Coronary artery (tissue), 2 donors: Measurements from ENCODE around the gene UBE2H.
A peak's percentile ranks its signal among the peaks of the same experiment; 100 is the strongest.

ENCODE experiments used
- DNase-seq: peaks from one replicate; pipeline ENCODE4 v3.0.0-alpha.2; 2017; ENCODE audit warnings: low spot score
- H3K27ac ChIP-seq, 2 donors: fragments of 200-600 bp; sonication (generic); one replicate each; pipeline ENCODE4 v1.5.1; 2016 to 2019
- H3K4me3 ChIP-seq: fragments of 200-600 bp; sonication (generic); 2 replicates; pipeline ENCODE4 v1.5.1; 2016; ENCODE audit warnings: mild to moderate bottlenecking, moderate library complexity
- TF ChIP-seq, protein P1 (sequence below): fragments of 200-600 bp; sonication (generic); IDR thresholded peaks from one replicate; pipeline ENCODE4 v1.5.1; 2019; ENCODE audit warnings: antibody characterized with exemption

Gene UBE2H

DNA sequence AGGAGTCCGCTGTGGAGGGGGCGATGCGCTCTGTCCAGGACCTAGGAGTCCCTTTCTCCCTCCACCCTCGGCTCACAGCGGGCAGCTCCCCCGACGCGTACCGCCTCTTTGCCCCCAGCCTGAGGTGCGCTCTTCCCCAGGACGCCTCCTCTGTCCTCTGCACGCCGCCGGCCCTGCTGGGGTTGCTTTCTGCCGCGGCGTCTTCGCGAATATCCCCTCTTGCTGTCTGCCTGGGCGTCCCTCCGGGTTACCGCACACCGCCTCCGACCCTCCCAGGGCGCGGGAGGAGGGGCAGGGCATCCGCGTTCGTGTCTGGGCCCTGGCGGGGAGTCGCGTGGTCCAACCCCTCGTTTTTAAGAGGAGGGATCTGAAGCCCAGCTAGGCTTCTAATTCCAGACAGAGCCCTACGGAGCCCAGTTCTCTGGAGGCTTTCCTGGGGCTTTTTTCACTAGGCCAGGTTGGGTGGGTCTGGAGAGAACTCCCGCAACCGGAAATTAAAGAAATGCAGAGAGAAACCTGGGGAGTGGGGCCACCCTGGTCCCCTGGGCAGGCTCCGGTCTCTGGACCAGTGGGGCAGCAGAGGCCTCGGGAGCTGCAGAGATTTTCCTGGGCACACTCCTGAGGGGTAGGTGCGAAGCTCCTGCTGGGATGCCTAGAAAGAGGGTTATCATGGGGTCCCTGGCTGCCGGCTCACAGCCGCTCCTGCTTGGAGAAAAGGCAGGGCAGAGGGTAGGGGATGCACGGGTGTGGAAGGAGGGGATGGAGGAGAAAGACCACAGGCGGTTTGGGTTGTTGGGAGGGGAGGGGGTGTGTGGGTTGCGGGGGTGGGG lies 166.9 kb downstream of the UBE2H start:
- no peak for DNase-seq
- no peak overlapping the region for H3K27ac ChIP-seq
- H3K4me3 ChIP-seq, result peak overlapping the region; percentile 55
- TF ChIP-seq, protein P1, sequence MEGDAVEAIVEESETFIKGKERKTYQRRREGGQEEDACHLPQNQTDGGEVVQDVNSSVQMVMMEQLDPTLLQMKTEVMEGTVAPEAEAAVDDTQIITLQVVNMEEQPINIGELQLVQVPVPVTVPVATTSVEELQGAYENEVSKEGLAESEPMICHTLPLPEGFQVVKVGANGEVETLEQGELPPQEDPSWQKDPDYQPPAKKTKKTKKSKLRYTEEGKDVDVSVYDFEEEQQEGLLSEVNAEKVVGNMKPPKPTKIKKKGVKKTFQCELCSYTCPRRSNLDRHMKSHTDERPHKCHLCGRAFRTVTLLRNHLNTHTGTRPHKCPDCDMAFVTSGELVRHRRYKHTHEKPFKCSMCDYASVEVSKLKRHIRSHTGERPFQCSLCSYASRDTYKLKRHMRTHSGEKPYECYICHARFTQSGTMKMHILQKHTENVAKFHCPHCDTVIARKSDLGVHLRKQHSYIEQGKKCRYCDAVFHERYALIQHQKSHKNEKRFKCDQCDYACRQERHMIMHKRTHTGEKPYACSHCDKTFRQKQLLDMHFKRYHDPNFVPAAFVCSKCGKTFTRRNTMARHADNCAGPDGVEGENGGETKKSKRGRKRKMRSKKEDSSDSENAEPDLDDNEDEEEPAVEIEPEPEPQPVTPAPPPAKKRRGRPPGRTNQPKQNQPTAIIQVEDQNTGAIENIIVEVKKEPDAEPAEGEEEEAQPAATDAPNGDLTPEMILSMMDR, result no peak

DNA sequence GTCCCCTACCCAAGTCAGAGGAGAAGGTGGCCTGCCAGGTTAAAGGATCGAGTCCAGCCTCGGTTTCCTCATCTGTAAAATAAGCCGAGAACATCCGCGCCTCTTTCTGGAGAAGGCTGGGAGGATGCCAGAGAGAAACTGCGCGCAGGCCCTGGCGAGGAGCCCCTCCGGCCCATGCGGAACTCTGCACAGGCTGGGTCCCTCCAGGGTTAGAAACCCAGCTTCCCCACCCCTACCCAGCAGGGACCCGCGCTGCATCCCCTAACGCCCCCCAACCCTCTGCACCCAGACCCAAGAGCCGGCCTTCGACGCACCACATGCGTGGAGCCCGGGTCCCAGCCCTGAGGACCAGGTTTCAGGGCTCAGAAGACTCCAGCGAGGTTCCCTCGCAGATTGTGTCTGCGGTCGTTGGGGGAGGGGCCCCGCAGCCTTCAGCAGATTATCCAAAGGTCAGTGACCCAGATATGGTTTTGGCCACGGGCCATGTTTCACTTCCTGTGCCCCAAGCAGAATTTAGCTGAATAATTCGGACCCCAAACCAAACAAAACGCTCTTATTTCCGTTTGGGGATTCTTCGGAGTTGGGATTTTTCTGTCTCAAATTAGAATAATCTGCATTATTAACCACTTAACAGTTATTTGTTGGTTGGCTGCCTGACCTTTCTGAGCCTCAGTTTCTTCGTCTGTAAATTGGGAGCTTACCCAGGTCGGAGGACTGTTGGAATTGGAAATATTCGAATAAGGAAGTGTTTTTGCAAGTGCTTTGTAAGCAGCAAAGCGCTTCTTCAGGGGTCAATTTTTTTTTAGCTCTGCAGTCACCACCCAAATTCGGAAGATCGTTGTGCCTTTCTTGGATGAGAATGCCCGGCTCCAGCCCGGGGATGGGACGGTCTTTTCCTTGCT lies 167.7 kb downstream of the UBE2H start:
- DNase-seq, result no peak
- TF ChIP-seq, protein P1, result no peak
- Histone ChIP-seq H3K4me3 (peak overlapping the region; percentile 55), H3K27ac (no peak overlapping the region)

DNA sequence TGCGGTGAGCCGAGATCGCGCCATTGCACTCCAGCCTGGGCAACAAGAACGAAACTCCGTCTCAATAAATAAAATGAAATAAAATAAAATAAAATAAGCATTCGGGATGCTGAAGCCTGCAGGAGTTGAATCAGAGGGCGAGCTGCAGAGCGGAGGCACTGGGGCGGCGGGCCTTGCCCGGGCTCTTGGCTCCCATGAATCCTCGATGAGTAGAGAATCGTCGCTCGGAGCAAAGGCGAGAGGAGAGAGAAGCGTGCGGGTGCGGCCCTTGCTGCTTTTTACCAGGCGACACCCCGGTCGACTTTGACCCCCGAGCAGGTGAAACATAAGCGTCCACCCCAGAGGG lies 168.3 kb downstream of the UBE2H start:
- TF ChIP-seq, protein P1, result no peak
- H3K27ac ChIP-seq, result no peak overlapping the region
- H3K4me3 ChIP-seq, result peak overlapping the region; percentile 55
- no peak for DNase-seq

DNA sequence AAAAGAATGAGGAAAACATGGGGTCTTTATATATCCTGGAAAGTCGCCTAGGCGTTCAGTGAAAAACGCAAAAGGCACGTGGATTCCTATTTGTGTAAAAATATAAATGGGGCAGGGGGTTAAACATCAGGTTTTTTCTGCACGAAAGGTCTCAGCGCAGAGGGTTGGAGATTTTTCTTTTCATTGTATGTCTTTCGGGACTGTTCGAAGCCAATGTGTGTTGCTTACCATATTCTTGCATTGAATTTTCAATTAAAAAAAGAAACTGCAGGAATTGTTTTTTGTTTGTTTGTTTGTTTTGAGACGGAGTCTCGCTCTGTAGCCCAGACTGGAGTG lies 169.2 kb downstream of the UBE2H start:
- no peak for DNase-seq
- H3K4me3 ChIP-seq, result no peak overlapping the region
- H3K27ac ChIP-seq, result no peak overlapping the region
- TF ChIP-seq, protein P1, result no peak

DNA sequence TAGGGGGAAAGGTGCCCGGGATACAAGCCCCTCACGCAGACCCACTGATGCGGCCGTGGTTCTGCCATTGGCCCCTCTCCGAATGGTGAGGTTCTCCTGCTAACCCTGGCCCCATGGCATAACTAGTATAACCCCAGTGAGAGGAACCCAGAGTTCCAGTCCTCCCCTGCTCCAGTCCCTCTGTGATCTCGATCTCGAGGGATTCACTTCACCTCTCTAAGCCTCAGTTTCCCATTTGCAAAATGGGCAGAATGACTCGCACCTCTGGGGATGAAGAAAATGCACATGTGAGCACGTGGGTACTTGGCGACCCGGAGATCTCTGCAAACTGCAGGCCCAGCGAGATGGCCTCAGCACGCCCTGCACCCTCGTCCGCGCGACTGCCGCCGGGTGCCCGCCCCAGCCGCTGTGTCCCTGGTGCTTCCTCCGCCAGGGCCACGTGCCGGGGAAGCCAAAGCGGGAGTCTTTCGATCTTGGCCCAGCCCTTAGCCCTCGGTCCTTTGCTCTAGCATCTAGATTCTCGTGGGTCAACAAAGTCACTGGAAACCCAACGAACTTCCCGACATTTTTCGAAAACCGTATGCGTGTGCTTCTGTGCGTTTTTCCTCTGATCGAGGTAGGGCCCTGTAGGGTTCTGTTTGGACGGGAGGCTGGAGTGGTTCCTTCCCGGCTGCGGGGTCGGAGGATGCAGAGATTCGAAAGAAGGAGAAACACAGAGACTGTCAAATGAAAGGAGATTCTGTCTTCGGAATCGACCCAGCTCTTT lies 169.8 kb downstream of the UBE2H start:
- no peak for DNase-seq
- TF ChIP-seq, protein P1, result no peak
- Histone ChIP-seq H3K4me3 (peak overlapping the region; percentile 44), H3K27ac (no peak overlapping the region)

DNA sequence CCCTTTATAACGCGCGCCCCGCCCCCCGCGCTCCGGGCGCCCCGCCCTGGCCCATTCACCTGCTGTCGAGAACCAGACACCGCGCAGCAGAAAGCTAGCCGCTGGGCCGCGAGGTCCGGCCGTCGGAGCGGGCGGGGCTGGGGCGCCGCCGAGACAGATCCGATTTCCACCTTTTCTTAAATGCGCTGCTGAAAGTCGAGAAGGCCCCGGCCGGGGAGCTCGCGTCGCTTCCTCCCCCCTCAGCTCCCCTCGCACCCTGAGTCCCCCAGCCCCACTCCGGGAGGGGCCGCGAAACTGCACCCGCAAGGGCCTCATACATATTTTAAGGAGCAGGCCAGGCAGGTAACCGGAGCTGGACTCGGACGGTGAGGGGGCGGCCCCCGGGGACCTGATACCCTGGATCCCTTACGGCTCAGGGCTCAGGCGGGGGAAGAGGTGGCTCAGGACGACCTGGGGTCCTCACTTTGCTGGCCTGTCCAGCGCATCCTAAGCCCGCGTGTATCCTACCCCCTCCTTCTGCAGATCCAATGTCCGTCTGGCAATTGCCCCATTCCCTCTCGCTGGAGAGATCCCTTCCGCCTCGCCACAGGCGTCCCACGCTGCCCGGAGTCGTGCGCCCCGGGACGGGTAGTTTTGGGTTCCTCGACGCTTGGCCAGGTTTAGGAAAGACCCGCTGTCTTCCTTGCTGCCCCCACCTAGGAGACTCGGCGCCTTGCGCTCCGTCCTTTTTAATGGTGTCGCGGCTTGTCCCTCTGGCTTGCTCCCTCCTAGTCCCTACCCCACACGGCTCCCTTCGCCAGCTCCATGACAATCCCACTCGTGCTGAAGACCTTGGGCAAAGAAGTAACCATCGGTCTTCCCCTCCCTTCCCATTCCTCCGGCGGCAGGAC lies 170.6 kb downstream of the UBE2H start:
- Histone ChIP-seq H3K4me3 (peak overlapping the region; percentile 66), H3K27ac (no peak overlapping the region)

More for the DNA sequence above, 170.6 kb downstream of the UBE2H start:
- TF ChIP-seq, protein P1, result no peak
- no peak for DNase-seq
